GM23248 (cell line): ENCODE measurements around the gene FCRL2. TPM values are rescaled to one million over a fixed set of nuclear protein-coding genes. Genes with fewer than 3 reads are reported as not detected.

Experiments used
- DNase-seq: peaks from one replicate; pipeline ENCODE4 v3.0.0-alpha.2; 2015
- H2AFZ ChIP-seq: fragments of 200-600 bp; sonication (generic); 2 replicates; pipeline ENCODE4 v1.6.1; 2016; ENCODE audit warnings: antibody characterized with exemption
- H3F3A ChIP-seq: fragments of 200-600 bp; sonication (generic); 2 replicates; pipeline ENCODE4 v1.6.1; 2016; ENCODE audit warnings: mild to moderate bottlenecking, antibody characterized with exemption, mixed run types; ENCODE audit not compliant: insufficient read depth
- H3K27ac ChIP-seq: fragments of 200-600 bp; sonication (generic); 2 replicates; pipeline ENCODE4 v1.5.1; 2016; ENCODE audit warnings: mild to moderate bottlenecking
- H3K27me3 ChIP-seq: fragments of 200-600 bp; sonication (generic); replicated peaks from 2 replicates; pipeline ENCODE4 v1.6.1; 2016; ENCODE audit warnings: mild to moderate bottlenecking; ENCODE audit not compliant: insufficient read depth
- H3K36me3 ChIP-seq: fragments of 200-600 bp; sonication (generic); 2 replicates; pipeline ENCODE4 v1.6.1; 2016; ENCODE audit warnings: low read depth, mild to moderate bottlenecking
- H3K4me1 ChIP-seq: fragments of 200-600 bp; sonication (generic); 2 replicates; pipeline ENCODE4 v1.6.1; 2016; ENCODE audit warnings: mild to moderate bottlenecking; ENCODE audit not compliant: insufficient read depth
- H3K4me2 ChIP-seq: fragments of 200-600 bp; sonication (generic); one replicate; pipeline ENCODE4 v1.6.1; 2016; ENCODE audit warnings: mild to moderate bottlenecking; ENCODE audit not compliant: unreplicated experiment
- H3K4me3 ChIP-seq: fragments of 200-600 bp; sonication (generic); 2 replicates; pipeline ENCODE4 v1.5.1; 2016; ENCODE audit warnings: mild to moderate bottlenecking
- H3K79me2 ChIP-seq: fragments of 200-600 bp; sonication (generic); 2 replicates; pipeline ENCODE4 v1.6.1; 2016; ENCODE audit warnings: mild to moderate bottlenecking; ENCODE audit not compliant: insufficient read depth
- H3K9ac ChIP-seq: fragments of 200-600 bp; sonication (generic); 2 replicates; pipeline ENCODE4 v1.6.1; 2016; ENCODE audit warnings: mild to moderate bottlenecking
- H3K9me2 ChIP-seq: fragments of 200-600 bp; sonication (generic); 2 replicates; pipeline ENCODE4 v1.6.1; 2016; ENCODE audit warnings: mixed run types, mild to moderate bottlenecking, moderate library complexity; ENCODE audit not compliant: insufficient read depth
- H3K9me3 ChIP-seq: fragments of 200-600 bp; sonication (generic); one replicate; pipeline ENCODE4 v1.6.1; 2017; ENCODE audit warnings: low read depth
- H4K20me1 ChIP-seq: fragments of 200-600 bp; sonication (generic); 2 replicates; pipeline ENCODE4 v1.6.0; 2016; ENCODE audit not compliant: insufficient read depth
- EZH2 ChIP-seq: fragments of 200-600 bp; sonication (generic); IDR thresholded peaks from 2 replicates; pipeline ENCODE4 v1.6.1; 2018; ENCODE audit warnings: antibody characterized with exemption, mild to moderate bottlenecking; ENCODE audit not compliant: insufficient read depth, poor library complexity, severe bottlenecking
- EZH2phosphoT487 ChIP-seq: fragments of 200-600 bp; sonication (generic); IDR thresholded peaks from 2 replicates; pipeline ENCODE4 v1.6.1; 2018; ENCODE audit warnings: antibody characterized with exemption, moderate library complexity, mild to moderate bottlenecking, low read depth; ENCODE audit not compliant: insufficient read depth
- WGBS, 2 experiments: methylation state at CpG; one replicate each; pipeline ENCODE4 v1.1.6; 2015 to 2017; ENCODE audit warnings: low lambda C conversion rate in 2 of 2, low coverage in 1 of 2; ENCODE audit errors: missing lambda C conversion rate in 2 of 2; 5-methylcytosine and 5-hydroxymethylcytosine counted together
- in situ Hi-C: fragments of 300-500 bp; cut with MboI; formaldehyde crosslinking; loops from 2 replicates; pipeline ENCODE4 v1.15.0; 2020
- polyA plus RNA-seq: library from polyadenylated mRNA; unstranded; fragments of >200 nt; fragmentation: Nextera tagmentation; extraction: Ambion mirVana; gene quantifications from 2 replicates; pipeline ENCODE4 v1.2.1, GENCODE V29; 2016
- total RNA-seq: library from RNA; depleted of rRNA; stranded (reverse); fragments of >200 nt; shearing (Covaris generic); gene quantifications from 2 replicates; pipeline ENCODE4 v1.2.3, GENCODE V29; 2014; rRNA removed

The FCRL2 gene, protein sequence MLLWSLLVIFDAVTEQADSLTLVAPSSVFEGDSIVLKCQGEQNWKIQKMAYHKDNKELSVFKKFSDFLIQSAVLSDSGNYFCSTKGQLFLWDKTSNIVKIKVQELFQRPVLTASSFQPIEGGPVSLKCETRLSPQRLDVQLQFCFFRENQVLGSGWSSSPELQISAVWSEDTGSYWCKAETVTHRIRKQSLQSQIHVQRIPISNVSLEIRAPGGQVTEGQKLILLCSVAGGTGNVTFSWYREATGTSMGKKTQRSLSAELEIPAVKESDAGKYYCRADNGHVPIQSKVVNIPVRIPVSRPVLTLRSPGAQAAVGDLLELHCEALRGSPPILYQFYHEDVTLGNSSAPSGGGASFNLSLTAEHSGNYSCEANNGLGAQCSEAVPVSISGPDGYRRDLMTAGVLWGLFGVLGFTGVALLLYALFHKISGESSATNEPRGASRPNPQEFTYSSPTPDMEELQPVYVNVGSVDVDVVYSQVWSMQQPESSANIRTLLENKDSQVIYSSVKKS
- total RNA-seq (not detected in 2 replicates), polyA plus RNA-seq (not detected in 2 replicates)

- Histone ChIP-seq H3K4me2 (no peak within 1 kb of the TSS), H3K9me2 (no peaks in the 10 kb centered on the region), H3F3A (no peaks in the 10 kb centered on the region)
Measured at GRCh38 chr1:157776971-157777391, at the start of gene FCRL2. Gene FCRL2 (minus strand): TSS chr1:157777132. CDS start chr1:157777073, 59 bp downstream.

GRCh38 chr1:157820299-157820698, 43.4 kb upstream of the FCRL2 start:
- TF ChIP-seq EZH2 (no peak), EZH2phosphoT487 (no peak)
- WGBS, 2 experiments, result 25 to 40% methylated on average over 2 of the region's 2 CpGs
- no peaks in the 10 kb centered on the region for H3K9me3 ChIP-seq
- H3K4me2 ChIP-seq, result no peak overlapping the region
- H3K27me3 ChIP-seq, result no peaks in the 10 kb centered on the region
- H3K9me2 ChIP-seq, result no peaks in the 10 kb centered on the region
- no peaks in the 10 kb centered on the region for H3K79me2 ChIP-seq
- H2AFZ ChIP-seq, result no peak overlapping the region
- H3F3A ChIP-seq, result no peaks in the 10 kb centered on the region
- no peaks in the 10 kb centered on the region for H3K36me3 ChIP-seq
- H3K9ac ChIP-seq, result no peak overlapping the region
- in situ Hi-C loops, result no loop called here
- H4K20me1 ChIP-seq, result no peaks in the 10 kb centered on the region
- H3K27ac ChIP-seq, result no peak overlapping the region
- no peak for DNase-seq
- H3K4me3 ChIP-seq, result no peak overlapping the region
- H3K4me1 ChIP-seq, result no peaks in the 10 kb centered on the region

More at GRCh38 chr1:157776971-157777391, at the start of gene FCRL2:
- in situ Hi-C loops, result no loop called here
- Histone ChIP-seq H3K9ac (no peak within 1 kb of the TSS), H3K4me1 (no peaks in the 10 kb centered on the region), H3K79me2 (no peaks in the 10 kb centered on the region), H3K36me3 (no peaks in the 10 kb centered on the region), H4K20me1 (no peaks in the 10 kb centered on the region), H3K9me3 (no peaks in the 10 kb centered on the region), H3K27me3 (no peaks in the 10 kb centered on the region), H2AFZ (no peak within 1 kb of the TSS), H3K4me3 (no peak within 1 kb of the TSS), H3K27ac (no peak within 1 kb of the TSS)
- no peak for DNase-seq
- 0 to 5% methylated on average over 1 of the region's 1 CpG for WGBS, 2 experiments
- no peak for TF ChIP-seq EZH2phosphoT487

- in situ Hi-C loops, result no loop called here
- H3K36me3 ChIP-seq, result no peaks in the 10 kb centered on the region
- no peak within 1 kb of the TSS for H3K9ac ChIP-seq
- no peaks in the 10 kb centered on the region for H3F3A ChIP-seq
- no peaks in the 10 kb centered on the region for H3K4me1 ChIP-seq
- no peaks in the 10 kb centered on the region for H3K79me2 ChIP-seq
- TF ChIP-seq EZH2, result no peak
- no peak within 1 kb of the TSS for H3K4me3 ChIP-seq
- no peak within 1 kb of the TSS for H2AFZ ChIP-seq
- H3K9me2 ChIP-seq, result no peaks in the 10 kb centered on the region
- WGBS, 2 experiments, result 12 to 16% methylated on average over 3 of the region's 3 CpGs
- no peaks in the 10 kb centered on the region for H4K20me1 ChIP-seq
- no peak for DNase-seq
- no peak within 1 kb of the TSS for H3K4me2 ChIP-seq
- no peaks in the 10 kb centered on the region for H3K27me3 ChIP-seq
- no peaks in the 10 kb centered on the region for H3K9me3 ChIP-seq
- no peak within 1 kb of the TSS for H3K27ac ChIP-seq
Measured at GRCh38 chr1:157819896-157820295, 43.0 kb upstream of the FCRL2 start, which contains the start of gene FCRL1. Gene FCRL1 (minus strand): TSS chr1:157820120. CDS start chr1:157820037, 83 bp downstream.

GRCh38 chr1:157819215-157819614, 42.3 kb upstream of the FCRL2 start:
- no peaks in the 10 kb centered on the region for H3F3A ChIP-seq
- no peaks in the 10 kb centered on the region for H4K20me1 ChIP-seq
- no peaks in the 10 kb centered on the region for H3K9me2 ChIP-seq
- no peak overlapping the region for H3K9ac ChIP-seq
- no peak overlapping the region for H2AFZ ChIP-seq
- H3K4me1 ChIP-seq, result no peaks in the 10 kb centered on the region
- no peak overlapping the region for H3K4me2 ChIP-seq
- no peaks in the 10 kb centered on the region for H3K9me3 ChIP-seq
- no peak overlapping the region for H3K27ac ChIP-seq
- no peaks in the 10 kb centered on the region for H3K27me3 ChIP-seq
- in situ Hi-C loops, result no loop called here
- DNase-seq, result no peak
- H3K36me3 ChIP-seq, result no peaks in the 10 kb centered on the region
- WGBS, 2 experiments, result 8 to 11% methylated on average over 2 of the region's 2 CpGs
- TF ChIP-seq EZH2phosphoT487 (no peak), EZH2 (no peak)
- H3K79me2 ChIP-seq, result no peaks in the 10 kb centered on the region
- no peak overlapping the region for H3K4me3 ChIP-seq
